Measurements from ENCODE around the gene ACR.

Gene ACR

DNA sequence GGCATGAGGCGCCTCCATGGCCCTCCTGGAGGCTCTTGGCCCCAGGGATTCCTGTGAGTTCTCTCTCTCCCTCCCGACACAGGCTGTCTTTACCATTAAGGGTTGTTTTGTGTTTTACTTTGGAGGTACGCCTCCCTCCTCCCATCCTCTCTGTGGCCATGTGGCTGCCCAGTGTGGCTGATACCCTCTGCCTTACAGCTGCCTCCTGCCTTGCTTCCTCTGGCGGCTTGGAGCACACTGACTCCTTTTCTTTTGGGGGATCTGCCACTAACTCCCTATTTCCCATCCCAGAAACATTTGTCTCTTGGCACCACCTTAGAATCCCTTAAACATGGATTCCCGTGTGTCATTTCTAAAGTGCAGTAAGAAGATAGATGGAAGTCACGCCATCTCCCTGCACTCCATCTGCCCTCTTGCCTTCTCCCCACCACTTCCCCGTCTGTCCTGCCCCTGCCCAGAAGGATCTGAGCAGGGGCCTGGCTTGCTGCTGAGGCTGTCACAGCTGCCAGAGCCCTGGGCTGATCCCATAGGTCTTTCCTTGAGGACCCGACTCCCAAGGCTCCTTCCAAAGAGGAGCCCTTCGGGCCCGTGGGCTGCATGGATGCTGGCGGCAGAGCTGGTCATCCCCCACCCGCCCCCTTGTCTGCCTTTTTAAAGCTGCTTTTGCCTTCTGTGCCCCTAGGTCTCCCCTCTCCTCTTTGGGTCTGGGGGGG is 15.1 kb upstream of the ACR start:
- DNase-seq (ENCODE audit: insufficient read length, low spot score): no peak
- TF ChIP-seq POLR2AphosphoS5 (IDR thresholded peaks at IDR 0.05; ENCODE audit: low read depth, low read length) (no peak), TAF1 (IDR thresholded peaks at IDR 0.05; ENCODE audit: low read depth, low read length) (no peak)
- FAIRE-seq: no peak

GRCh38 chr22:50723991-50724390 is 14.0 kb upstream of the ACR start:
- no peak for DNase-seq (ENCODE audit: insufficient read length, low spot score)
- TF ChIP-seq SPI1 (IDR thresholded peaks at IDR 0.05; ENCODE audit: low read depth, low read length) (peak; percentile 89), POLR2AphosphoS5 (IDR thresholded peaks at IDR 0.05; ENCODE audit: low read depth, low read length) (no peak), TAF1 (IDR thresholded peaks at IDR 0.05; ENCODE audit: low read depth, low read length) (no peak), POLR2A (IDR thresholded peaks at IDR 0.05; ENCODE audit: low read depth, low read length) (no peak)
- peak; percentile 5 for FAIRE-seq

- FAIRE-seq (no peak), DNase-seq (ENCODE audit: insufficient read length, low spot score) (no peak)
- no peak for TF ChIP-seq POU2F2 (IDR thresholded peaks at IDR 0.05; ENCODE audit: low read depth, low read length)
- no peak for TF ChIP-seq PAX5 (IDR thresholded peaks at IDR 0.05; ENCODE audit: insufficient read depth, low read length, severe bottlenecking)
- no peak for TF ChIP-seq SPI1 (IDR thresholded peaks at IDR 0.05; ENCODE audit: low read depth, low read length)
- TF ChIP-seq TAF1 (IDR thresholded peaks at IDR 0.05; ENCODE audit: low read depth, low read length): no peak
- TF ChIP-seq POLR2AphosphoS5 (IDR thresholded peaks at IDR 0.05; ENCODE audit: low read depth, low read length): no peak
- TF ChIP-seq POLR2A (IDR thresholded peaks at IDR 0.05; ENCODE audit: low read depth, low read length): no peak
Observed at GRCh38 chr22:50724616-50725015, 13.4 kb upstream of the ACR start.

GRCh38 chr22:50725597-50725996 is 12.4 kb upstream of the ACR start:
- FAIRE-seq (no peak), DNase-seq (ENCODE audit: insufficient read length, low spot score) (no peak)
- no peak for TF ChIP-seq PAX5 (IDR thresholded peaks at IDR 0.05; ENCODE audit: insufficient read depth, low read length, severe bottlenecking)
- TF ChIP-seq POLR2AphosphoS5 (IDR thresholded peaks at IDR 0.05; ENCODE audit: low read depth, low read length): no peak
- no peak for TF ChIP-seq POLR2A (IDR thresholded peaks at IDR 0.05; ENCODE audit: low read depth, low read length)
- no peak for TF ChIP-seq SPI1 (IDR thresholded peaks at IDR 0.05; ENCODE audit: low read depth, low read length)

DNA sequence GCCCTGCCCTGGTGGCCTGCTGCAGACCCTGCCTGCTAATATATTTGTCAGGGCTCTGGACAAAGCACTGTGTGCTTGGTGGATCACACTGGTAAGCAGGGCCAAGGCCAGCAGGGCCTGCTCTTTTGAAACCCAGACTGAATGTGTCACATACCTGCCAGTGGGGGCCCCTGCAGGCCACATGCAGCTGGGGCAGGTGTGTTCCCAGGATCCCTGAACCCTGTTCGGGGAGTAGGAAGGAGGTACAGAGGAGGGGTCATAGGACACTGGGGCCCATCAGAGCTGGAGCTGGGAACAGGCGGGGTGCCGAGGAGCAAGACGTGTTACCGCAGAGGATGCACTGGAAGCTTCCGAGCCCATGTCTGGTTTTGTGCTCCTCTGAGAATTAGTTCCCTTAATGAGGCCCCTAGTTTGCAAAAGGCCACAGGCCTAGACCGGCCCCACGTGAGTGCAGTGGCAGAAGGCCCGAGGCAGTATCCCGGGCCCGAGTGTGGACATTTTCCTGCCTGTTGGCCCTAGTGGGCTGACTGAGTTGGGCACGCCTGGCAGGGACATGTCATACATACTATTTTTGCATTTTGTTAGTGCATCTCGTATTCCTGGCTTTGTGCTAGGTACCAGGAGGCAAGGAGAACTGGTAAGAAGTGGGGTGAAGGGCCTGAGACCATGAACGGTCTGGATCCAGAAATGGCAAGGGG is 11.2 kb upstream of the ACR start:
- TF ChIP-seq POLR2A (IDR thresholded peaks at IDR 0.05; ENCODE audit: low read depth, low read length): no peak
- no peak for TF ChIP-seq SPI1 (IDR thresholded peaks at IDR 0.05; ENCODE audit: low read depth, low read length)
- no peak for TF ChIP-seq PAX5 (IDR thresholded peaks at IDR 0.05; ENCODE audit: insufficient read depth, low read length, severe bottlenecking)
- TF ChIP-seq TAF1 (IDR thresholded peaks at IDR 0.05; ENCODE audit: low read depth, low read length): no peak
- no peak for TF ChIP-seq POU2F2 (IDR thresholded peaks at IDR 0.05; ENCODE audit: low read depth, low read length)
- TF ChIP-seq POLR2AphosphoS5 (IDR thresholded peaks at IDR 0.05; ENCODE audit: low read depth, low read length): no peak
- DNase-seq (ENCODE audit: insufficient read length, low spot score): no peak
- FAIRE-seq: no peak

- no peak for FAIRE-seq
- DNase-seq (ENCODE audit: insufficient read length, low spot score): no peak
- TF ChIP-seq POLR2AphosphoS5 (IDR thresholded peaks at IDR 0.05; ENCODE audit: low read depth, low read length) (no peak), TAF1 (IDR thresholded peaks at IDR 0.05; ENCODE audit: low read depth, low read length) (no peak), PAX5 (IDR thresholded peaks at IDR 0.05; ENCODE audit: insufficient read depth, low read length, severe bottlenecking) (no peak), POLR2A (IDR thresholded peaks at IDR 0.05; ENCODE audit: low read depth, low read length) (no peak), SPI1 (IDR thresholded peaks at IDR 0.05; ENCODE audit: low read depth, low read length) (no peak), POU2F2 (IDR thresholded peaks at IDR 0.05; ENCODE audit: low read depth, low read length) (no peak)
Observed at GRCh38 chr22:50727678-50728522, 10.1 kb upstream of the ACR start.

GRCh38 chr22:50728523-50728931 is 9.5 kb upstream of the ACR start:
- no peak for DNase-seq (ENCODE audit: insufficient read length, low spot score)
- no peak for FAIRE-seq
- no peak for TF ChIP-seq PAX5 (IDR thresholded peaks at IDR 0.05; ENCODE audit: insufficient read depth, low read length, severe bottlenecking)
- no peak for TF ChIP-seq SPI1 (IDR thresholded peaks at IDR 0.05; ENCODE audit: low read depth, low read length)
- TF ChIP-seq TAF1 (IDR thresholded peaks at IDR 0.05; ENCODE audit: low read depth, low read length): no peak
- no peak for TF ChIP-seq POU2F2 (IDR thresholded peaks at IDR 0.05; ENCODE audit: low read depth, low read length)
- no peak for TF ChIP-seq POLR2A (IDR thresholded peaks at IDR 0.05; ENCODE audit: low read depth, low read length)
- no peak for TF ChIP-seq POLR2AphosphoS5 (IDR thresholded peaks at IDR 0.05; ENCODE audit: low read depth, low read length)

DNA sequence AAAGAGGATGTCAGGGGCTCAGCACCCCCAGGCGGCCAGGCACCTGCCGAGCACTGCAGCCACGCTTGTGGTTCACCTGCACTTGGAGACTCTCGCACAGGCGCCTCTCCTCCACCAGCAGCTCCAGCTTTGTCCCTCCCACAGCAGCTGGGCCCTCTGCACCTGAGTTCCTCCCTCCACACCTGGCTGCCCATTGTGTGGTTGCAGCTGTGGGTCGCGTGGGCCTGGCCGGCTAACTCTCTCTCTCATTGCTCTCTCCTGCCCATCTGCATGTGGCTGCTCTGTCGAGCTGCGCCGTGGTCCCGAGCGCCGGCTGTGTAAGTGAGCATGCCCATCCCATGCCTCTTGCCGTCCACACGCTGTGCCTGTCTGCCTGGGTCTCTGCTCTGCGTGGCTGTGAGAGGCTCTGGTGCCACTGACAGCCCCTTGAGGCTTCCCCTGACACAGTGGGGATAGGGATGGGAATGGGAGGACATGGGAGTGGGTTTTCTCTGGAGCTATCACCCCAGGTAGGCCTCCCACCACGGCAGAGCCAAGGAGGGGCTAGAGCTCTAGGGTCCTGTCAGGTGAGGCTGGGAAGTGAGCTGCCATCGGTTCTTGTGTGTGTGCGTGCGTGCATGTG is 8.5 kb upstream of the ACR start:
- DNase-seq (ENCODE audit: insufficient read length, low spot score) (peak; percentile 50), FAIRE-seq (no peak)
- no peak for TF ChIP-seq POU2F2 (IDR thresholded peaks at IDR 0.05; ENCODE audit: low read depth, low read length)
- no peak for TF ChIP-seq POLR2AphosphoS5 (IDR thresholded peaks at IDR 0.05; ENCODE audit: low read depth, low read length)
- no peak for TF ChIP-seq PAX5 (IDR thresholded peaks at IDR 0.05; ENCODE audit: insufficient read depth, low read length, severe bottlenecking)
- TF ChIP-seq TAF1 (IDR thresholded peaks at IDR 0.05; ENCODE audit: low read depth, low read length): no peak
- TF ChIP-seq SPI1 (IDR thresholded peaks at IDR 0.05; ENCODE audit: low read depth, low read length): no peak
- TF ChIP-seq POLR2A (IDR thresholded peaks at IDR 0.05; ENCODE audit: low read depth, low read length): no peak
